Measurements from ENCODE around the gene AZGP1. TPM values are rescaled to one million over a fixed set of nuclear protein-coding genes. Genes with fewer than 3 reads are reported as not detected.

Gene AZGP1
- total RNA-seq, 1 experiment from 2014 or later: 0.18 TPM

DNA sequence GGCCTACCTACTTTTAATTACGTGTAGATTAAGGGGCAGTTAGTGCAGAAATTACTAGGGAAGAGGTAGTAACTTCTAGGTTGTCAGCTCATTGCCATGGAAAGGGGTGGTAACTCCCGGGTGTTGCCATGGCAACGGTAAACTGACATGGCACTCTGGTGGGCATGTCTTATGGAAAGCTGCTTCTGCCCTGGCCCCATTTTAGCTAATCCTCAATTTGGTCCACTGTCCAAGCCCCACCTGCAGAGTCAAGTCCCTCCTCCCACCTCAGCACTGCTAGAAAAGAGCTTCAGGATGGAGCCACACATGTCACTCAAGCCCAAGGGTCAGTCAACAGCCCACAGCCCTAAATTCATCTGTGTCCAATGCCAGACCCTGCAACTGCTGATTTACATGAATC lies 32.1 kb upstream of the AZGP1 start:
- BruUV-seq (replicated peaks): no TSS peak
- no peaks in the 10 kb centered on the region for H3K36me3 ChIP-seq (ENCODE audit: low read depth, low read length)
- H4K20me1 ChIP-seq (ENCODE audit: low read length): no peaks in the 10 kb centered on the region
- no peaks in the 10 kb centered on the region for H3K9me2 ChIP-seq (replicated peaks; ENCODE audit: low read length)
- DNase-seq: no peak
- H3K27ac ChIP-seq (ENCODE audit: low read length): no peak overlapping the region
- ChIA-PET POLR2A (ENCODE audit: unreplicated experiment) (interaction anchor here (0.6 kb wide), 1 partner anchor 21 kb away, joined by 3 read pairs; no protein-coding TSS in a partner anchor), CTCF (no interaction called here)
- TF ChIP-seq, protein P1, sequence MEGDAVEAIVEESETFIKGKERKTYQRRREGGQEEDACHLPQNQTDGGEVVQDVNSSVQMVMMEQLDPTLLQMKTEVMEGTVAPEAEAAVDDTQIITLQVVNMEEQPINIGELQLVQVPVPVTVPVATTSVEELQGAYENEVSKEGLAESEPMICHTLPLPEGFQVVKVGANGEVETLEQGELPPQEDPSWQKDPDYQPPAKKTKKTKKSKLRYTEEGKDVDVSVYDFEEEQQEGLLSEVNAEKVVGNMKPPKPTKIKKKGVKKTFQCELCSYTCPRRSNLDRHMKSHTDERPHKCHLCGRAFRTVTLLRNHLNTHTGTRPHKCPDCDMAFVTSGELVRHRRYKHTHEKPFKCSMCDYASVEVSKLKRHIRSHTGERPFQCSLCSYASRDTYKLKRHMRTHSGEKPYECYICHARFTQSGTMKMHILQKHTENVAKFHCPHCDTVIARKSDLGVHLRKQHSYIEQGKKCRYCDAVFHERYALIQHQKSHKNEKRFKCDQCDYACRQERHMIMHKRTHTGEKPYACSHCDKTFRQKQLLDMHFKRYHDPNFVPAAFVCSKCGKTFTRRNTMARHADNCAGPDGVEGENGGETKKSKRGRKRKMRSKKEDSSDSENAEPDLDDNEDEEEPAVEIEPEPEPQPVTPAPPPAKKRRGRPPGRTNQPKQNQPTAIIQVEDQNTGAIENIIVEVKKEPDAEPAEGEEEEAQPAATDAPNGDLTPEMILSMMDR (conservative IDR thresholded peaks at IDR 0.05; ENCODE audit: low read depth, low read length): no peak
- TF ChIP-seq EZH2 (IDR thresholded peaks at IDR 0.05; ENCODE audit: low read length, unreplicated experiment): no peak
- H3F3A ChIP-seq (ENCODE audit: low read length, unreplicated experiment): no peaks in the 10 kb centered on the region
- H3K9me3 ChIP-seq (ENCODE audit: low read length): no peaks in the 10 kb centered on the region
- intact Hi-C loops (cut with micrococcal nuclease): no loop called here
- H3K4me3 ChIP-seq (ENCODE audit: low read length): no peak overlapping the region
- H3K9ac ChIP-seq (ENCODE audit: low read length): no peak overlapping the region
- H3K27me3 ChIP-seq (ENCODE audit: low read length): no peaks in the 10 kb centered on the region
- no peaks in the 10 kb centered on the region for H3K79me2 ChIP-seq (ENCODE audit: low read length)
- ATAC-seq: no peak
- no peak overlapping the region for H3K4me2 ChIP-seq (ENCODE audit: low read length)
- H2AFZ ChIP-seq (ENCODE audit: low read length): no peak overlapping the region
- H3K4me1 ChIP-seq (ENCODE audit: insufficient read depth, low read length): no peaks in the 10 kb centered on the region; the same call in 1 of the 2 replicates

DNA sequence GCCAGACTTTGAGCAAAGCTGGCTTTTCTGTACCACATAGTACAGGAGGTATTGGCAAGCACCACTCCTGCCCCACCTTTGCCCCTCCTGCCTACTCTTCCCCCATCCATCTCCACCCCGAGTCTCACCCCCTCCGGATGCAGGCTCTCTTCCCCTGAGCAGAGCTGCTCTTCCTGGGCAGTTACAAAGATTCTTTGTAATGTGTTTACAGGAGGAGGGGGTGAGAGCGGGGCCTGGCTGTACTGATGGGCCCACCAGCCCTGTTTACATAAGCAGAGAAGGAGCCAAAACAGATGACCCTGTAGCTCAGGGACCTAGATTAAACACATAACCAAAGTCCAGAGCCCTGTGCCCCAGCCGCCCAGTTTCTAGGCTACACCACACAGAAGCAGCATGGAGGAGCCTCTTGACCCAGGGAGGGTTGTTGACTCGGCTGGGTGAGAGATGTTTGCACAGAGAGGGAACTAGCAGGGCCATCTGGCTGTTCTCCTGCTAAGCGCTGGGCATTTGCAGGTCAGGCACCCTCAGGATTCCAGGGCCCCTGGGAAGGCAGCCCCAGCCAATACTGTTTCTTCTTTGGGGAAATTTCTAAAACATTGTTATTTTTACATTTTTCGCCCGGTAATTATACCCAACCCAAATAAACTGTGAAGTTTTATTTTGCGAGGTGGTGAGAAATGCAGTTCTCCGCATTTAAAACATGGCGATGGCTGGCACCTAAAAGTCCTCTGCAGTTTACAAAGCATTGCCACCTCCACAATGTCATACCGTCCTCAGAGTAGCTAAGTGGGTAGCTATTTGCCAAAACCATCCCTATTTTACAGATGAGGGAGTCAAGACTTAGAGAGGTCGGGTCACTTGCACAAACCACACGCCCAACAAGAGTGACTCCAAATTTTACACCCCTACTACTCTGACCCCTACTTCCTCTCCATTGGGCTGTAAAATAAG lies 28.2 kb upstream of the AZGP1 start:
- no peaks in the 10 kb centered on the region for H3K4me1 ChIP-seq (ENCODE audit: insufficient read depth, low read length)
- TF ChIP-seq EZH2 (IDR thresholded peaks at IDR 0.05; ENCODE audit: low read length, unreplicated experiment) (no peak), EZH2phosphoT487 (IDR thresholded peaks at IDR 0.05; ENCODE audit: borderline replicate concordance, low read length) (no peak)
- TF ChIP-seq, protein P1 (conservative IDR thresholded peaks at IDR 0.05; ENCODE audit: low read depth, low read length): no peak
- no peak overlapping the region for H2AFZ ChIP-seq (ENCODE audit: low read length)
- no TSS peak for BruUV-seq (replicated peaks)
- no peaks in the 10 kb centered on the region for H3K27me3 ChIP-seq (ENCODE audit: low read length)
- no peak overlapping the region for H3K4me2 ChIP-seq (ENCODE audit: low read length)
- no peaks in the 10 kb centered on the region for H3K79me2 ChIP-seq (ENCODE audit: low read length)
- POLR2A ChIA-PET (ENCODE audit: unreplicated experiment): interaction anchor here (0.5 kb wide), 1 partner anchor 10 kb away, joined by 5 read pairs; no protein-coding TSS in a partner anchor
- intact Hi-C loops (cut with micrococcal nuclease): no loop called here
- no peaks in the 10 kb centered on the region for H4K20me1 ChIP-seq (ENCODE audit: low read length)
- H3K27ac ChIP-seq (ENCODE audit: low read length): no peak overlapping the region
- ATAC-seq: peak; percentile 75
- no peak overlapping the region for H3K4me3 ChIP-seq (ENCODE audit: low read length)
- CTCF ChIA-PET: interaction anchor here (0.6 kb wide), 1 partner anchor 36 kb away, joined by 7 read pairs; no protein-coding TSS in a partner anchor
- H3F3A ChIP-seq (ENCODE audit: low read length, unreplicated experiment): no peaks in the 10 kb centered on the region
- H3K36me3 ChIP-seq (ENCODE audit: low read depth, low read length): no peaks in the 10 kb centered on the region
- no peaks in the 10 kb centered on the region for H3K9me2 ChIP-seq (replicated peaks; ENCODE audit: low read length)
- no peaks in the 10 kb centered on the region for H3K9me3 ChIP-seq (ENCODE audit: low read length)
- no peak overlapping the region for H3K9ac ChIP-seq (ENCODE audit: low read length)
- no peak for DNase-seq

DNA sequence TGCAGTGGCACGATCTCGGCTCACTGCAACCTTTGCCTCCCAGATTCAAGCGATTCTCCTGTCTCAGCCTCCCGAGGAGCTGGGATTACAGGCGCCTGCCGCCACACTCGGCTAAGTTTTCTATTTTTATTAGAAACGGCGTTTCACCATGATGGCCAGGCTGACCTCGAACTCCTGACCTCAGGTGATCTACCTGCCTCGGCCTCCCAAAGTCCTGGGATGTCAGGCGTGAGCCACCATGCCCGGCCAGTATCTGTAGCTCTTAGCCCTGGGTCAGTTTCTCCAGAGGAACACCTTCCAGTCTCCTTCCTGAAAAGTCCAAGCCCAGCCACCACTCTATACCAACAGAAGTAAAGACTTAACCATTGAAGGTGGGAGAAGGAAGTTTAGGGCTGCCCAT lies 24.4 kb upstream of the AZGP1 start:
- no peak overlapping the region for H2AFZ ChIP-seq (ENCODE audit: low read length)
- no TSS peak for BruUV-seq (replicated peaks)
- no peak overlapping the region for H3K9ac ChIP-seq (ENCODE audit: low read length)
- no peaks in the 10 kb centered on the region for H3F3A ChIP-seq (ENCODE audit: low read length, unreplicated experiment)
- H3K27me3 ChIP-seq (ENCODE audit: low read length): no peaks in the 10 kb centered on the region
- H3K4me2 ChIP-seq (ENCODE audit: low read length): no peak overlapping the region
- TF ChIP-seq EZH2 (IDR thresholded peaks at IDR 0.05; ENCODE audit: low read length, unreplicated experiment) (no peak), EZH2phosphoT487 (IDR thresholded peaks at IDR 0.05; ENCODE audit: borderline replicate concordance, low read length) (no peak)
- TF ChIP-seq, protein P1 (conservative IDR thresholded peaks at IDR 0.05; ENCODE audit: low read depth, low read length): no peak
- ATAC-seq (no peak), DNase-seq (no peak)
- no peaks in the 10 kb centered on the region for H3K79me2 ChIP-seq (ENCODE audit: low read length)
- ChIA-PET CTCF (interaction anchor here (0.7 kb wide), 1 partner anchor 631 kb away, joined by 10 read pairs; no protein-coding TSS in a partner anchor), POLR2A (ENCODE audit: unreplicated experiment) (no interaction called here)
- no peaks in the 10 kb centered on the region for H3K9me3 ChIP-seq (ENCODE audit: low read length)
- intact Hi-C loops (cut with micrococcal nuclease): no loop called here
- no peaks in the 10 kb centered on the region for H3K36me3 ChIP-seq (ENCODE audit: low read depth, low read length)
- H3K4me3 ChIP-seq (ENCODE audit: low read length): no peak overlapping the region
- H3K27ac ChIP-seq (ENCODE audit: low read length): no peak overlapping the region
- H3K4me1 ChIP-seq (ENCODE audit: insufficient read depth, low read length): no peaks in the 10 kb centered on the region
- H3K9me2 ChIP-seq (replicated peaks; ENCODE audit: low read length): no peaks in the 10 kb centered on the region
- no peaks in the 10 kb centered on the region for H4K20me1 ChIP-seq (ENCODE audit: low read length)
